ENCODE measurements around the gene DHX38.

Gene DHX38

DNA sequence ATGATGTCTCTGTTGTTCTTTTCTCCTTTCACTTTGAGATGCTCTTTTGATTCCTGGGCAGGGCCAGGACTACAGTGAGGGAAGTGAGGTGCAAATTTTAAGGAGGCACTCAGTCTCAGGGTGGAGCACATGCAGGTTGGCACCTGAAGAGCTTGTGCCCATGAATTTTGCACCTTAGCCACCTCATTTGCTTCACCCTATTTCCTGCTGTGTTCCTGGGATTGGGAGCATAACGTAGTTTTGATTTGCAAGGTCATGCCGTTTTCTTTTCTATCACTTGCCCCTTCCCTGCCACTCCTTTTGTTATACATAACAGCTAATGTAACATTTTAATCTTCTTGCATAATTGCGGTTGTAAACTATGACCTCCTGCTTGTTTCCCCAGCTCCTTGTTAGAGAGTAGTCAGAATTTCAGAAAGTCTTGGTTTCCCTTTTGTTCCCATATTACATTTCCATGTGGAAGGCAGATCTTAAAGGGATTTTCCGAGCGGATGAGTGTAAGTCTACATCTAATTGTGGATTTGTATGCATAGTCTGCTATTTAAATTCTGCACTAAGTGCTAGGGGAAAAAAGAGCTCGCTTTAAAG is 68.6 kb downstream of the DHX38 start:
- ChIA-PET CTCF (no interaction called here), POLR2A (no interaction called here)
- Histone ChIP-seq H3K4me3 (ENCODE audit: control insufficient read depth in 1 of 7, extremely low read depth in 1 of 7, insufficient read depth in 4 of 7, low read depth in 2 of 7, low read length in 6 of 7) (no peak overlapping the region), H3K36me3 (ENCODE audit: control insufficient read depth in 4 of 4, insufficient read depth in 4 of 4, low read length in 3 of 4) (no peaks in the 10 kb centered on the region), H3K9me3 (ENCODE audit: control extremely low read depth in 1 of 5, control insufficient read depth in 4 of 5, insufficient read depth in 2 of 5, low read depth in 1 of 5, low read length in 4 of 5) (peaks cover 0 to 1% (median 0%) of the 10 kb centered on the region in 5 experiments), H3K27ac (ENCODE audit: insufficient read depth in 1 of 2, low read depth in 1 of 2, low read length in 2 of 2, poor library complexity in 1 of 2, severe bottlenecking in 2 of 2) (no peak overlapping the region), H3K27me3 (replicated peaks in 2 of 5; ENCODE audit: control insufficient read depth in 4 of 5, insufficient read depth in 5 of 5, low read length in 4 of 5) (no peaks in the 10 kb centered on the region), H3K4me1 (ENCODE audit: control extremely low read depth in 1 of 4, control insufficient read depth in 4 of 4, insufficient read depth in 4 of 4, low read length in 3 of 4) (no peaks in the 10 kb centered on the region)
- WGBS (ENCODE audit: insufficient coverage) = 93% methylated on average over 2 of the region's 6 CpGs
- no peak for DNase-seq
